NCI-H1417 (cell line): Measurements from ENCODE around the gene TRIO.
"Not testable (repeated sequence)": the region's sequence is repeated elsewhere in the genome, so short reads cannot be mapped to it uniquely, and the experiment has no call there.

Experiments used
- DNase-seq, 3 experiments: peaks; one replicate each; lab custom pipeline; 2025; lab: John Stamatoyannopoulos, UW

TRIO gene

DNA sequence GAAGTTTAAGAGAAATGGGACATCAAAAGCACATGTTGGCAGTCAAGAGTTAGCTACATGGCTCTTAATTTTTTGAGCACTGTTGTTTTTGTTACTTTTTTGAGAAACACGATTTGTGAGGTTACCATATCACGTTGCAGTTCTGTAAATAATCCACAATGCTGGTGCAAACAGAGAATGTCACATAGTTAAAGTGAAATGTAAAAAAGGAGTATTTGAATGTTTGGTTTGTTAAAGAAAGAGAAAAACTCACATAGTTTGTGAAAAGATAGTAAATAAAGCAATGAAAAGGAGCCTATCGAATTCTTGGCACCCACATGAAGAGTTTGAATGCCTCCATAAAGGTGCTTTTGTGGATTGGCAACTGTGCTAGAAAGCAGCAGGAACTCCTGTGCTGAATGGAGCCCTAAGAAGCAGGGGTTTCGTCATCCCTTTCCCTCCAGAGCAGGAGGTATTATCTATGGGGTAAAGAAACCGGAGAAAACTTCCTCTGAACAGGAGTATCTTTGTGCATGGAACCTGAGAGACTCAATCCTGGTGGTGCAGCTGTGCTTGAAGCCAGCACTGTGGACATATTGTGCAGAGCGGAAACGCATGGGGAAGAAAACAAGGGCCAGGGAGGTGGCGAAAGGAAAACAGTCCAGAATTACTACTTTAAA, 289.9 kb downstream of the TRIO start:
- DNase-seq = no peak

DNA sequence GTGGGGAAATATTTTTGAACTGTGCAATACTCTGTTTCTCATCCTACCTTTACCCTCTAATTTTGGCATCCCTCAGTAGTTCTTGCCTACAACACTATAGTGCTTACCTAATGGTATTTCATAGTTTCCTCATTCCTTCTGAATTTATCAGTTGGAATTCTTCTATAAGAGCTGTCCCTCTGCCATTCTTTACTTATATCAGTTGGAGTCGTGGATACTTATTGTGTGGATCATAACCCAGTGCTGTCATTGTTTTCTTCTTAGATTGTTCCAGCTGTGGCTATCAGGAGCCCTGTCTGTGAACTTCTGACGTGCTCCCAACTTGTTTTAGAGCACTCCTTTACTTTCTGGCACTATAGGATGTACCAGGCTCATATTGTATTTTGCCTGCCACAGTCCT, 292.3 kb downstream of the TRIO start:
- DNase-seq = no peak

DNA sequence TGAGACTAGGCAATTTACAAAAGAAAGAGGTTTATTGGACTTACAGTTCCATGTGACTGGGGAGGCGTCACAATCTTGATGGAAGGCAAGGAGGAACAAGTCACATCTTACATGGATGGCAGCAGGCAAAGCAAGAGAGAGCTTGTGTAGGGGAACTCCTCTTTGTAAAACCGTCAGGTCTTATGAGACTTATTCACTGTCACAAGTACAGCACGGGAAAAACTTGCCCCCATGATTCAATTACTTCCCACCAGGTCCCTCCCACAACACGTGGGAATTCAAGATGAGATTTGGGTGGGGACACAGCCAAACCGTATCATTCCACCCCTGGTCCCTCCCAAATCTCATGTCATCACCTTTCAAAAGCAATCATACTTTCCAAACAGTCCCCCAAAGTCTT, 293.0 kb downstream of the TRIO start:
- not testable (repeated sequence) for DNase-seq

GRCh38 chr5:14436801-14437542, 293.8 kb downstream of the TRIO start:
- DNase-seq = no peak

DNA sequence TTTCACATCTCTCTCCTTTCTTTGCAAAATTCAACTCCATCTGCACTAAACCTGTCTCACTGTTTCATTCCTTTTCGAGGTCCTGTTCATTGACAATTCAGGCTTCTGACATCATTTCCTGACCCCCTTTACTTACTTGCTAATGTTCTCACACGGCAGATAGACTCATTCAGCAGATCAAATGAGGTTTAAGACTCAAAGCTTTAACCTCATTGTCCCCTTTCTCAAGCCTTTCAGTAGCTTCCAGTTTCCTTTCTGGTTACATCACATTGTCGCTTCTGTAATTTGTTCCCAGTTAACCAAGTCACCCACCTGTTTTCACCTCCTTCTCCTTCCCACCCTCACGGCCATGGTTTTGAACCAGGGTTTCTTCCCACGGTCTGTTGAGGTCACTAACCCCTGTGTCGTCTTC, 295.1 kb downstream of the TRIO start:
- DNase-seq = no peak

DNA sequence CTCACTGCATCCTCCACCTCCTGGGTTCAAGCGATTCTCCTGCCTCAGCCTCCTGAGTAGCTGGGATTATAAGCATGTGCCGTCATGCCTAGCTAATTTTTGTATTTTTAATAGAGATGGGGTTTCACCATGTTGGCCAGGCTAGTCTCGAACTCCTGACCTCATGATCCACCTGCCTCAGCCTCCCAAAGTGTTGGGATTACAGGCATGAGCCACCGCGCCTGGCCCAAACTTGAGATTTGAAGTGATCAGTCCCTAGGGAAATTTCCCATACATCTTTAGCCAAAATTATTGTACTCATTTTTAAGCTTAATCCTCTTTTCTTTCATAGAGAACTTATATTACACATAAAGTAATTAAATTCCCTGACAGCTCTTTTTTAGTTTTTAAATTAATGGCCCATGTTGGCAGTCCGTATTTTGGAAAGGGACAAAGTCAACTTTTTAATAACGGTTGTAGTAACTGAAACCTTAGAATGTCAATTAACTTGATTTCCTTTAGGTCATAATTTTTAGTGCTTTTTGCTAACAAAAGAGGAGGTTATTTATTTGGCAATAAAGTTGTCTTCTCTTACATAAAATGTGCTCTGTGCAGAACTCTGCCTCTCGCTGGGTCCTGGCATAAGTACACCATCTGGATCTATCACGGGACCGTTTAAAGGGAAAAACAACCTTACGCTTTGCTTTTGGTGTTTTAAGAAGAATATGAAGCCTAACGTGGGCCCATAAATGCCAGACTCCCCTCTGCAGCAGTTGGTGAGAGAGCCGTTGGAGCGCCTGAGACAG, 296.1 kb downstream of the TRIO start:
- DNase-seq = no peak

DNA sequence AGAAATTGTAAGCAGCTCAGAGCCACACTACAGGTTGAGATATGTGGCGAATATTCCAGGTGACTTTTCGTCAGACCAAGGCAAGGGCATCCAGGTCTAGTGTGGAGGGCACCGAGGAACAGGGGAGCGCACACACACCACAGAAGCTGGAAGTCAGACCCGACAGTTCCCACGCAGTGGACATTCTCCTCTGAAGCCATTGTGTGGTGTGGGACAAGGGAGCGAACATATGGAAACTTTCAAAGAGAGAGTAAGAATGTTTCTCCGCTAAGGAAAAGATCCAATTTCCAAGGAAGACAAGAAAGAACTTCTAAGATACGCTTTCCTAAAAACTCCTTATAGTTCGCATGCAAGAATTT, 297.1 kb downstream of the TRIO start:
- DNase-seq = no peak

DNA sequence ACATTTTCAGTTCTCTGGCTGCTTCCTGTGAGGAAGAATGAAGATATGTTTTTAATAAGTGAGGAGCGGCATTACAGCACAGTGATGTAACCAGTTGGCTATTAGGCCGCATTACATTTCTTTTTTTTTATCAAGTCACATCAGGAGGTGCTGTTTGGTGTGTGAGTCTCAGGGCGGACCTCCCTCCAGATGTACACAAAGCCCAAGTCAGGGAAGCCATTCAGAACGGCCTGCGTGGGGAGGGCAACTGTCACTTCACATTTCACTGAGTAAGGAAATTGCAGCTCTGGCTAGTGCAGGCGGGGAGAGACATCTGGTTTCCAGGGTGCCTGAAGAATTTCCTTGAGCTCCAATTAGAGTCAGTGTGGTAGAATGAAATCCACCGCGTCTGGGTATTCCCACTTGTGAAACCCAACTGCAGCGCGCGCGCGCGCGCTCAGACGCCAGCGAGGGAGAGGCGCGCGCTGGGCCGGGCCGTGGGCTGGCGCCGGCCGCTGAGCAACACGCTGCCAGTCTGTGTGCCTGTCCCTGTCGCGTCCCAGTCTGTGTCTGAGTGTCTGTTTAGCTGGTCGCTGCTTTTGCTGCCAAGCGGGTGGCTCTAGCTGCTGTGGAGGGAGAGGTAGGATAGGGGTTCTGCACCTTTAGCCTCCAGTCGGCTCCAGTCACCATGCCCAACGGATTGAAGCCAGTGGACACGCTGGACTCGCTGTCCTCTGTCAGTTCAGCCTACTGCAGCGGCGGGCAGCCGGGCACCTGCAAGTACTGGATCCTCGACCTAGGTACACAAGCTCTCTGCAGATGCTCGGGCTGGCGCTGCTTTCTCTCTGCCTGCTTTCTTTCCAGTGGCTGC, 297.7 kb downstream of the TRIO start:
- DNase-seq = peak in 2 of 3 experiments; percentile 85 to 89

GRCh38 chr5:14441641-14442040, 298.5 kb downstream of the TRIO start:
- DNase-seq = peak in 1 of 3 experiments; percentile 46

DNA sequence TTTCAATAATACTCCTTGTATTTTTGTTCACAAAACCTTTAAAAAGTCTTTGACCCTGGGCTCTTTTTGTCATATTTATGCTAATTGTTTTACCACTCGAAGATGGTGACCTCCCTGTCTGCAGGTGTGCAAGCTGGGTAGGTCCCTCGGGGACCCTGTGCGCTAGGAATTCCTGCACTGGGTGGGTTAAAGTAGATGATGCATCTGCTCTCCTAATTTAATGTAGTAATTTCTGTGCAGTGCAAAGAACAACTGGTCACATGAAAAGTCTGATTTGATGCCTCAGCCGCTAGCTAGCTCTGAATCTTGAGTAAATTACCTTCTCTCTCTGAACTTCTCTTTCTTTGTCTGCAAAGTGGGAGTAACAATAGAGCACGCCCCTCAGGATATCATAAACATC, 299.4 kb downstream of the TRIO start:
- DNase-seq = no peak

- no peak for DNase-seq
Measured at GRCh38 chr5:14443671-14444093, 300.5 kb downstream of the TRIO start.

DNA sequence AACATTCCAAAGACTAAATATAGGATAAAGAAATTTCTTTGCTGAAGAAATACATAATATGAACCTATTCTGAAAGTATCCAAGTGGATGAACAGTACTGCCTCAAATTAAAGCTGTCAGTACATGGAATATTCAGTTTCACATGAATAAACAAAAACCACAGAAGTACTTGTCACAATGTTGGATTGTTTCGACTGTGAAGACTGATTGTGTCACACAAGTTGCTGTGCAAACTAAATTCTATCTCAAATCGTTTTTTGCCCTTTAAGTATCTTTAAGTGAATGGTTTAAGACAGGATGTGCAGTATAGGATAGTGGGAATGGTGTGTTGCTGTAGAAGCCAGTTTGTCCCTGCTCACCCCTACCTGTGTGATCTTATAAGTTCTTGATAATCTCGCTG, 301.0 kb downstream of the TRIO start:
- no peak for DNase-seq

GRCh38 chr5:14445013-14445412, 301.9 kb downstream of the TRIO start:
- DNase-seq = no peak

GRCh38 chr5:14445576-14446290, 302.6 kb downstream of the TRIO start:
- DNase-seq = peak in 2 of 3 experiments; percentile 55 to 78

- no peak for DNase-seq
Measured at GRCh38 chr5:14447958-14448911, 305.1 kb downstream of the TRIO start.

- no peak for DNase-seq
Measured at GRCh38 chr5:14449052-14449661, 306.0 kb downstream of the TRIO start.

- no peak for DNase-seq
Measured at GRCh38 chr5:14450018-14450524, 306.9 kb downstream of the TRIO start.

DNA sequence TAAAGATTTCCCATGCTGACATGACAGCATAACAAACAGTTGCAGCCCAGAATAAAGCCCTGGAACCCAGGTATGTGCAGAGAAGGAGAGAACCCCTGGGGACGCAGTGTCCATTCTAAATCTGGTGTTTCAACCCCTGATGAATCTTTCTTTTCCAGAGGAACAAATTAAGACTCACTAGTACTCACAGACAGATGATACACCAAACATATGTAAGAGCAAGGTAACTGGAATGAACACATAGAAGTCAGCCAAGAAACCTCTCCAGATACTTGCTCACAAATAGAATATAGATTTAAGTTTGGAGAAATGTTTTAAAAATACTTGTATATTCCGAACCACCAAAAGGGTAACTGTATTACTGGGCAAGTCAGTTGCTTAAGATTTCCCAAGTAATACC, 307.6 kb downstream of the TRIO start:
- no peak for DNase-seq

DNA sequence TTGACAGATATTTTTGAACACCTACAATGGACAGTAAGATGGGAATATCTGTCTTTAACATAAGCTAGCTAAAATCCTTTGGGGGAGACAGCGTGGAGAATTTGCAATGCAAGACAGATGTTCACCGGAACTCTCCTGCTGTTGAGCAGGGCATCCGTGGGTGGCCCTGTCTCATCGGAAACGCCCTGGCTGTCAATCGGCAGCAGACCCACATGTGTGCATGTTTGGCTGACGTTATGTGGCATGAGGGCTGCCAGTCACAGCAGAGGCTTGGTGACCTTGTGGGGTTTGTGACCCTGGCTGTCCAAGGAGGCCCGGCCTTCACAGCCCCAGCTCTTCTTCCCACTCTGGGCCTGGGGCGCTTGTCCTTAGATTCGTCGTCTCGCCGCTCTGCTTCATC, 308.7 kb downstream of the TRIO start:
- no peak for DNase-seq
